Mucosa of stomach (tissue), 1 donor: ENCODE measurements around the gene TANC2.

Experiments
- H3K27me3 ChIP-seq: one replicate; pipeline ENCODE4 v1.7.0; 2013; ENCODE audit warnings: mild to moderate bottlenecking, low read length; ENCODE audit not compliant: control insufficient read depth, insufficient read depth
- H3K36me3 ChIP-seq: one replicate; pipeline ENCODE4 v1.7.0; 2013; ENCODE audit warnings: low read length; ENCODE audit not compliant: control insufficient read depth, insufficient read depth
- H3K4me1 ChIP-seq: one replicate; pipeline ENCODE4 v1.7.0; 2013; ENCODE audit warnings: mild to moderate bottlenecking, low read length; ENCODE audit not compliant: control insufficient read depth, insufficient read depth
- H3K4me3 ChIP-seq: one replicate; pipeline ENCODE4 v1.7.0; 2013; ENCODE audit warnings: low read length
- H3K9ac ChIP-seq: one replicate; pipeline ENCODE4 v1.7.0; 2013; ENCODE audit warnings: mild to moderate bottlenecking, low read length, moderate library complexity
- H3K9me3 ChIP-seq: one replicate; pipeline ENCODE4 v1.7.0; 2013; ENCODE audit warnings: mild to moderate bottlenecking, low read length, moderate library complexity; ENCODE audit not compliant: control insufficient read depth
- donor health status: Pancreatic carcinoma.

The TANC2 gene

GRCh38 chr17:62933501-62934385, 32.3 kb upstream of the TANC2 start:
- no peaks in the 10 kb centered on the region for H3K36me3 ChIP-seq
- H3K4me1 ChIP-seq: no peaks in the 10 kb centered on the region
- H3K9ac ChIP-seq: no peak overlapping the region
- H3K4me3 ChIP-seq: no peak overlapping the region
- no peaks in the 10 kb centered on the region for H3K9me3 ChIP-seq
- no peaks in the 10 kb centered on the region for H3K27me3 ChIP-seq

DNA sequence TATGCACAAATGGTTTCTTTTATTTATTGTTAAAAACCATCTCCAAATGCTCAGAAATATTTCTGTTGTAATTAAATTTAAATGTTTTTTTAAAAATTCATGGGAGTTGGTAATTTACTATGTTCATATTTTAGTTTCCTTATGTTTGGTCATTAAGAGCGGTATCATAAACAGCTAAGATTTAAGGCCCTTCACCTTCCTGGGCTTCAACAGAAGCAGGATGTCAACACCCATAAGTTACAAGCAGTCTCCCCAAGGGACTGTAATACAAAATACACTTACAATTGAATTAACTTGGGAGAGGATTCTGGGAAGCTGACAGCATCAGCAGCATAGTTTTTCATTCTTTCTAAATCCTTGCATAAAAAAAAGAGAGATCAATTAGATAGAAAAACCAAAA, 30.9 kb upstream of the TANC2 start:
- Histone ChIP-seq H3K4me1 (no peaks in the 10 kb centered on the region), H3K9me3 (no peaks in the 10 kb centered on the region), H3K27me3 (no peaks in the 10 kb centered on the region), H3K36me3 (no peaks in the 10 kb centered on the region), H3K9ac (no peak overlapping the region), H3K4me3 (no peak overlapping the region)

- no peaks in the 10 kb centered on the region for H3K36me3 ChIP-seq
- no peaks in the 10 kb centered on the region for H3K9me3 ChIP-seq
- no peak overlapping the region for H3K9ac ChIP-seq
- H3K4me1 ChIP-seq: no peaks in the 10 kb centered on the region
- no peak overlapping the region for H3K4me3 ChIP-seq
- H3K27me3 ChIP-seq: no peaks in the 10 kb centered on the region
Observed at GRCh38 chr17:62935523-62935922, 30.5 kb upstream of the TANC2 start.

- no peaks in the 10 kb centered on the region for H3K9me3 ChIP-seq
- no peak overlapping the region for H3K9ac ChIP-seq
- no peak overlapping the region for H3K4me3 ChIP-seq
- no peaks in the 10 kb centered on the region for H3K36me3 ChIP-seq
- no peaks in the 10 kb centered on the region for H3K27me3 ChIP-seq
- H3K4me1 ChIP-seq: no peaks in the 10 kb centered on the region
Observed at GRCh38 chr17:62937606-62938005, 28.4 kb upstream of the TANC2 start.

- no peaks in the 10 kb centered on the region for H3K27me3 ChIP-seq
- H3K4me3 ChIP-seq: no peak overlapping the region
- H3K4me1 ChIP-seq: no peaks in the 10 kb centered on the region
- no peaks in the 10 kb centered on the region for H3K36me3 ChIP-seq
- H3K9ac ChIP-seq: no peak overlapping the region
- H3K9me3 ChIP-seq: no peaks in the 10 kb centered on the region
Observed at GRCh38 chr17:62941358-62941991, 24.6 kb upstream of the TANC2 start.

- H3K4me1 ChIP-seq: peaks cover 14% of the 10 kb centered on the region
- no peak overlapping the region for H3K4me3 ChIP-seq
- no peak overlapping the region for H3K9ac ChIP-seq
- no peaks in the 10 kb centered on the region for H3K36me3 ChIP-seq
- no peaks in the 10 kb centered on the region for H3K9me3 ChIP-seq
- H3K27me3 ChIP-seq: no peaks in the 10 kb centered on the region
Observed at GRCh38 chr17:62948370-62948769, 17.7 kb upstream of the TANC2 start.

GRCh38 chr17:62949036-62949435, 17.0 kb upstream of the TANC2 start:
- H3K4me3 ChIP-seq: no peak overlapping the region
- no peak overlapping the region for H3K9ac ChIP-seq
- H3K36me3 ChIP-seq: no peaks in the 10 kb centered on the region
- no peaks in the 10 kb centered on the region for H3K9me3 ChIP-seq
- no peaks in the 10 kb centered on the region for H3K27me3 ChIP-seq
- peaks cover 14% of the 10 kb centered on the region for H3K4me1 ChIP-seq

DNA sequence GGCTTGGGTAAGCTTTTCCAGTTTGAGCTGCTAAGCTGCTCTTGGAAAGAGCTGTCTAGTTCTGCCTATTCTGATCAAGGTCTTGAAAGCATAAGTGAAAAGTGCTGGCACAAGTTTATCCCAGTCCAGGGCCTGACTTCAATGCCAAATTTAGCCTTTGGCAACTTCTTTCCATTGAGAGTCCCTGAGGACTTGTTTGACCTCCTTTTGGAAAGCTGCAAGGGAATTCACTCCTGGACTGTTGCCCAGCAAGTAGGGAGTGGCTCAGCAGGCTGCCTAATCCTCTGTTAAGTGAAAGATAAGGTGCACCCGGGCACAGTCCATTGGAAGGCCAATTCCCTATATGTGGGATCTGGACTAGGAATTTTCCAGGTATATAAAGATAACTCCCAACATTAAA, 16.0 kb upstream of the TANC2 start:
- no peaks in the 10 kb centered on the region for H3K9me3 ChIP-seq
- H3K36me3 ChIP-seq: no peaks in the 10 kb centered on the region
- H3K27me3 ChIP-seq: no peaks in the 10 kb centered on the region
- peaks cover 14% of the 10 kb centered on the region for H3K4me1 ChIP-seq
- H3K9ac ChIP-seq: no peak overlapping the region
- no peak overlapping the region for H3K4me3 ChIP-seq

DNA sequence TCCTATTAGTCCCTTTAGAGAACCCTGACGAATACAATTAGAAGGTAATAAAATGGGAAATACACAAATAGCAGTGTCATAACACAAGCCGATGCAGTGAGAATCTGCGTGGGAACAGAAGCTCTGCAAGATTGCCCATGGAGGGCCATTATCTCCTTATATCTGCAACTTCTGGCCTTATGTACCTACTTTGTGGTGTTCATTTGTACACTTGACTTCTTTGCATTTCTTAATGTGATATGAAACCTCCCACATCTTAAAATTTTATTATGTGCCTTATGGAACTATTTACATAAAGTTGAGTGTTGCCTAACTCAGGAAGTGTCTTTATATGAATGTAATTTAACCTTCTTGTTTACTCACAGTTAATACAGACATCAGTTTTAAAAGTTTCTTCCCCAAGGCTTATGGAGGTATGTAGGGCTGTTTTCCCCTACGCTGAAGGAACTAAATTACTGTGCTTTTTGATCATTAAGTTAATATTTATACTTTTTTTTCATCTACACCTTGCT, 10.1 kb upstream of the TANC2 start:
- Histone ChIP-seq H3K27me3 (peaks cover 4% of the 10 kb centered on the region), H3K36me3 (no peaks in the 10 kb centered on the region), H3K4me1 (peaks cover 2% of the 10 kb centered on the region), H3K4me3 (no peak overlapping the region), H3K9ac (no peak overlapping the region), H3K9me3 (no peaks in the 10 kb centered on the region)

DNA sequence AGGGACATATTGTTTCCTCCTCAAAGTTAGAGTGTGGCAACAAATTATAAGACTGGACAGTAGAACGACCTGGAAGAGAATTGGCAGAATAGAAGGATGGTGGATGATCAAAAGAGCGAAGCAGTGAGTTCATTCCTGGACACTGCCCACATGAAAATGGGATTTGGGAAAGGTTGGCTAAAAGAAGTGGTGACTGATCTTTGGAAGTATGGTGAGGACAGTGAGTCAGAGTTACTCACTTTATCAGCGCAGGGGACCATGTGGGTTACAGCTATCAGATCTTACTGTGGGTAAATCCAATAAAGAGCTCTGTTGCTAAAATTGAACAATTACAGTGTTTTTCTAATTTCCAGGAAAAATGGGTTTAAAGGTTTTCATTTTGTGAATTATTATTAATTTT, 2.7 kb upstream of the TANC2 start:
- no peak overlapping the region for H3K4me3 ChIP-seq
- H3K36me3 ChIP-seq: no peaks in the 10 kb centered on the region
- H3K9me3 ChIP-seq: no peaks in the 10 kb centered on the region
- peaks cover 6% of the 10 kb centered on the region for H3K4me1 ChIP-seq
- H3K9ac ChIP-seq: no peak overlapping the region
- peaks cover 7% of the 10 kb centered on the region for H3K27me3 ChIP-seq

DNA sequence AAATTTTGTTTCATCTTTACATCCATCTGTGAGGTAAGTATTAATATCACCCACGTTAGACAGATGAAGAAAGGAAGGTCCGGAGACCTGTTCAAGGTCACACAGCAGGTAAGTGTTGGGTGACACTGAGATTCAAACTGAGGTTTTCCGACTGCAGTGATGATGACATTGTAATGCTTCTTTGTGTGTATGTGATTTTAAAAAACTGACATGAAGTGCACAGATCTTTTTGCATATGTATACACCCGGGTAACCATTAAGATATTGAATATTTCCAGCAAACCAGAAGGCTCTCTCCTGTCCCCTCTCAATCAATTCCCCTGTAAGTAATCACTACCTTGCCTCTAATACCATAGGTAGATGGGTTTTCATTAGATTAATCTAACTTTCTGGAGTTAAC, 1.5 kb upstream of the TANC2 start:
- Histone ChIP-seq H3K27me3 (peaks cover 7% of the 10 kb centered on the region), H3K9me3 (no peaks in the 10 kb centered on the region), H3K4me1 (peaks cover 6% of the 10 kb centered on the region), H3K9ac (no peak overlapping the region), H3K36me3 (no peaks in the 10 kb centered on the region), H3K4me3 (no peak overlapping the region)

- no peaks in the 10 kb centered on the region for H3K9me3 ChIP-seq
- peak overlapping the region; percentile 26 for H3K4me3 ChIP-seq
- H3K36me3 ChIP-seq: no peaks in the 10 kb centered on the region
- peaks cover 6% of the 10 kb centered on the region for H3K4me1 ChIP-seq
- H3K9ac ChIP-seq: peak overlapping the region; percentile 70
- peaks cover 7% of the 10 kb centered on the region for H3K27me3 ChIP-seq
Observed at GRCh38 chr17:62965174-62965685, 805 bp upstream of the TANC2 start.
